GDM1 (cell line): ENCODE results near the gene LAIR2.
A peak's percentile ranks its signal among the peaks of the same experiment; 100 is the strongest.
"Not testable (repeated sequence)": the region's sequence is repeated elsewhere in the genome, so short reads cannot be mapped to it uniquely, and the experiment has no call there.

Experiments used
- DNase-seq: peaks from one replicate; lab custom pipeline; 2025; lab: John Stamatoyannopoulos, UW

LAIR2 gene

GRCh38 chr19:54493967-54494585 is 8.6 kb upstream of the LAIR2 start:
- DNase-seq = no peak

DNA sequence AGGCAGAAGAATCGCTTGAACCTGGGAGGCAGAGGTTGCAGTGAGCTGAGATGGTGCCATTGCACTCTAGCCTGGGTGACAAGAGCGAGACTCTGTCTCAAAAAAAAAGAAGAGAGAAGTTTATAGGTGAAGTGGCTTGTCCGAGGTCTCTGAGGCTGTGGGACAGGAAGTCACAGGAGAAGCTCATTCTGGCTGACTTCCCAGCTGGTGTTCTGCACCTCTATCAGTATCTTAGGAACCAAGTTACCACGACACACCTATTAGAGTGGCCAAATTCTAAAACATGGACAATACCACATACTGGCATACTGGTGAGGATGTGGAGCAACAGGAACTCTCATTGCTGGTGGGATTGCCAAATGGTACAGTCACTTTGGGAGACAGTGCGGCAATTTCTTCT is 7.3 kb upstream of the LAIR2 start:
- DNase-seq = not testable (repeated sequence)

DNA sequence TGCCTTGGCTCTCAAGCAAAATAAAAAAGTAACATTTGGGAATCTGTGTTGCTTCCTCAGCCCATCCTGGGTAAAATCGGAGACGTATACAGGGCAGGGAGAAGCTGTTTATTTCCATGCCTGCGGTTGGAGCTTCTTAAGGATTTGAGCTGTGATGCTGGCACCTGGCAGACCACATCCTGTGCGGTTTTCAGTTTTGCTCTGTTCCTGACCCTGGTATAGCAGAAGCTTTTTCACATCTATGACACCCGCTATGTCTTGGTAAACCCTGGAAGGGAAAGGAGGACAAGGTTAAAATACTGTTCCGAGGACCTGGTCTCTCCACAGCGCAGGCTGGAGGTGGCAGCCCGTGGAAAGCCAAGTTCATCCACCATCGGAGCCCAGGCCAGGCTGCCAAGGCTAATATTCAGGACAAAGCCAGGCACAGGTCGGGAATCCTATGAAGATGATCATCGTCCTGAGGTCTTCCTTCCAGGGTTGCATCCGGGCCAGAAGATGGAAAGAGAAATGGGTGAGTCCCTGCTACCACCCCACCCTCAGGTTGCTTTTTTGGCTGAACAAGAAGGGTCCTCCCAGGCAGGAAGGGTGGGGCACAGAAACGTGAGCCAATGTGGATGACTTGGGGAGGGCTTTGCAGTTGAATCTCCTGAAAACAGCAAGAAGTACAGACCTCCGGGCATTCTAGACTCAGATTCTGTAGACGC is 4.7 kb upstream of the LAIR2 start:
- DNase-seq = not testable (repeated sequence)

GRCh38 chr19:54498451-54498772 is 4.2 kb upstream of the LAIR2 start:
- DNase-seq = not testable (repeated sequence)

DNA sequence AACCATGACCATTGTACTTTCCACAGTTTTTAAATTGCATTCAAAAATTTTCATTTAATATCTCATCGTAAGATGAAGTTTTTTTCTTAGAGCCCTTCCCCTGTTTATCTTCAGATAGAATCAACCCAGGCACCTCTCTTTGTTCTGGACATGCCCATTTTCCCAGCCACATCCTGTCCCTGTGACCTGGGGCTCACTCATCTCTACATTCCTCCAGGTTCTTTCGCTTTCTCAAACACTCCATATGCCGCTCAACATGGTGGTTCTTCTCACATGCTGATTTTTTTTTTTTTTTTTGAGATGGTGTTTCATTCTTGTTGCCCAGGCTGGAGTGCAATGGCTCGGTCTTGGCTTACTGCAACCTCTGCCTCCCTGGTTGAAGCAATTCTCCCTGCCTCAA is 2.9 kb downstream of the LAIR2 start:
- DNase-seq = not testable (repeated sequence)

GRCh38 chr19:54506079-54506478 is 3.4 kb downstream of the LAIR2 start:
- no peak for DNase-seq

DNA sequence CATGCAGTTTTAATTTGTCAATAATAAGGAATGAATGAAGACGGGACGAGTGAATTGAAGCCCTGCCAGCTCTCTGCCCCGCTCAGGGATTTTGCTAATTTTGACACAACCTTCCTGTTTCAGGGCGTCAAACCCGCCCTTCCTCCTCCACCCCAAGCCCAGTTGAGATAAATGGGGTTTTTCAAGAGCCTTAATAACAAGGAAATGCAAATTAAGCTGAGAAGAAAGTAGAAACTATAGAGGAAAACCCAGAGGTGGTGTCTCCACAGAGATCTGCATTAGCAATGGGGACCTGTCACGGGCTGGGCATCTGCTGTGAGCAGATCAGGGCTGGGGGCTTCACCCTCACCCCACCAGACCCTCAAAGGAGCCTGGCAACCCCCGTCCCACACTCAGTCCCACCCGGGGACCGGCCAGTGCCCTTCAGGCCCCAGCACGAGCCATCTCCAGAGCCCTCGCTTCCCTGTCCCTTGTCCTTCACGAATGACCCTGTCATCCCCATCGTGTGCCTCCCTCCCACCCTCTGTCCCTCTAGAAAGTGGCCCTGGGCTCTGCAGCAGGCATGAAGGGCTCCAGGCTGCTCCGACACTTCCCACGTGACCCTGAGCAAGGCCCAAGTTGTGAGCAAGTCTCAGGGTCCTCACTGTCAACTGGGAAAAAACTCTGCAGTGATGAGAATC is 4.5 kb downstream of the LAIR2 start:
- not testable (repeated sequence) for DNase-seq

GRCh38 chr19:54507824-54508223 is 5.2 kb downstream of the LAIR2 start:
- DNase-seq = no peak

DNA sequence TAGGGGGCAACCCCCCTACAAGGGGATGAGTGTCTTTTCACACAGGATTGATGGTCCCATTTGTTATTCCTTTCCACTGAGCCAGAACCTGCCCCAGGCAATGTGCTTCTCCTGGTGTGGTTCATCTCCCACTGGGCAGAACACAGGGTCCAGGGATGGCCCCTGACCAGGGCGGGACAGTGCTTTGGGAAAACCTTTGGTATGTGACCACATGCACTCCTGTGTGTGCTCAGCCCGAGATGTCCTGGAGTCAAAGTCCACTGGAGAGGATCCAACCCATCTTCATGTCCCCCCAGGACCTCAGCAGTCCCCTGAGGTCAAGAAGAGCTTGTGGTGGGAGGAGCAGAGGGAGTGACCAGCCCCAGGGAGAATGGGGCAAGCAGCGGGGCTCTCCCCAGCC is 5.9 kb downstream of the LAIR2 start:
- DNase-seq = not testable (repeated sequence)

- DNase-seq = not testable (repeated sequence)
Measured at GRCh38 chr19:54509200-54509940, 6.7 kb downstream of the LAIR2 start.

DNA sequence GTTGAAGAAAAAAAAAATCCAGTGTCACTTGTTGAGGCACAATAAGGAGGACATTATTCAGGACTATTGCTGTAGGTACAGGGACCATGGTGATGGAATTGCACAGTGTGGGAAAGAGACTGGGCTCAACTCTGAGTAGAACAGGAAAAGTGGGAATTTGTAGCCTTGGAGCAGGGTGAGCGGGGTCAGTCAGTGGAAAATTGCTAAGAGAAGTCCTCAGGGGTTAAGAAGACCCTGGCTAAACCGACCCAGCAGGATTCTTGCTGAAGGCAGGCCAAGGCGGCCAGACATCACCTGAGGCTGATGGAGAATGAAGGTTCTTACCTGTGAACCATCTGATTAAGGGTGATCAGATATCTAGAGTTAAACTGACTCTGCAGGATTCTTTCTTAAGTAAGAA is 12.5 kb downstream of the LAIR2 start:
- no peak for DNase-seq

DNA sequence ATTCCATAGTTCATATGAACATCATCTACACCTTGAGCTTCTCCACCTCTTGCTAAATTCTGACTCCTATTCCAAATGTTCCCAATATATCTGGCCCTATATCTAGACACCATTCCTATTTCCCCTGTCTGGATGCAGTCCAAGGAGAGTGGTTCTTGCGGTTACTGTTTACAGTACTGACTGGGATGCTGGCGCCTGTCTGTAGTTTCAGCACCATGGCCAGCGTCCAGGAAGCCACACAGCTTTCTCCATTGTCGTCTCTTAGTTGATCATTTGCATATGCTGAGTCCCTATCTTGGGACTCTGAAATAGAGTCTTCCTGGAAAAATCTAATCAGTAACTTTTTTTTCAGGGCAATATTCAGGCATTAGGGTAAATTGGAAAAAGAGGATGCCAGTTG is 14.9 kb downstream of the LAIR2 start:
- peak; percentile 26 for DNase-seq

DNA sequence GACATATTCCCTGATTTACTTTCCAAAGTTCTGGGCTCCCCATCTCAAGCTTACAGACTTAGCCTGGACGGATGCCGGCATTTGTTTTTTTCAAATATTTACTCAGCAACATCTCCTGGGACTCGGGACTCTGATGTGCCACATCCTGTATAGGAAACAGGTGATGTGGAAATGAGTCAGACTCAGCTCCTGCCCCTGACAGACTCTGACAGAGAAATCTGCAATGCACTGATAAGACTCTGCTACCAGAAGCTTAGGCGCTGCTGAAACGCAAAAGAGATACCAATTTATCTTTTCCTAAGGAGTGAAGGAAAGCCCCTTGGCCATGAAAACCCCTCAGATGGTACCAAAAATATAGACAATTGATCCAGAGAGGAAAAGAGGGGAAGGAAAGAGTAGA is 16.2 kb downstream of the LAIR2 start:
- no peak for DNase-seq

DNA sequence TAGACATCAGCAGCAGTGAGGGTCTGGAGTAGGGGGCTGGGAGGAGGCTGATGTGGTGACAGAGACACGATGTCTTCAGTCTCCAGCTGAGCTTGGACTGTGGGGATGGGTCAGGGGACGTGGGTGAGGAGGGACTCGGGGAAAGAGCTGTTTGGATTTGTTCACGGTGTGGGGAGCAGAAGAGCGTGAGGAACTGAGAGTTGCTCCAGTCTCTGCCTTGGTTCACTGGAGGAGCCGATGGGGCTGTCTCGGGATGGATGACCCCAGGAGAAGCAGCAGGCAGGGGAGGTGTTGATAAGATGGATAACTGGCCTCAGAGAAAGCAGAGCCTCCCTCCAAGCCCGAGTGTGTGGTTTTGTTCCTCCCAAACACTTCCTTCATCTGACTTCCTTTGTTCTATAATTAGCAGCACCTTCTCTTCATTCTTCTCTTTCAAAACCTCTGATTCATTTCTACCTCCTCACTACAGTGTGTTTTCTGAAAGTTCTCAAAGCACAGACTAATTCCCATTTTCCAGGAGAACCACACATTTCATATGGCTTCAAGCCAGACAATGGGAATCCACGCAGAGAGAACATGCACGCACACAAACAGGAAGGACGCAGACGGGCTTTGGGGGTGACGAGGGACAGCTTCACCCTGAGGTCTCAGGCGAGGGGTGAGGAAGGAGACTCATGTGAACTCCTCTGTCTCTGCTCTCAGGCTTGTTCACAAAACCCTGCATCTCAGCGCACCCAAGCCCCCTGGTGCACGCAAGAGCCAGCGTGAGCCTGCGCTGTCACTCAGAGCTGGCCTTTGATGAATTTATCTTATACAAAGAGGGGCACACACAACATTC is 18.6 kb downstream of the LAIR2 start:
- DNase-seq = no peak

DNA sequence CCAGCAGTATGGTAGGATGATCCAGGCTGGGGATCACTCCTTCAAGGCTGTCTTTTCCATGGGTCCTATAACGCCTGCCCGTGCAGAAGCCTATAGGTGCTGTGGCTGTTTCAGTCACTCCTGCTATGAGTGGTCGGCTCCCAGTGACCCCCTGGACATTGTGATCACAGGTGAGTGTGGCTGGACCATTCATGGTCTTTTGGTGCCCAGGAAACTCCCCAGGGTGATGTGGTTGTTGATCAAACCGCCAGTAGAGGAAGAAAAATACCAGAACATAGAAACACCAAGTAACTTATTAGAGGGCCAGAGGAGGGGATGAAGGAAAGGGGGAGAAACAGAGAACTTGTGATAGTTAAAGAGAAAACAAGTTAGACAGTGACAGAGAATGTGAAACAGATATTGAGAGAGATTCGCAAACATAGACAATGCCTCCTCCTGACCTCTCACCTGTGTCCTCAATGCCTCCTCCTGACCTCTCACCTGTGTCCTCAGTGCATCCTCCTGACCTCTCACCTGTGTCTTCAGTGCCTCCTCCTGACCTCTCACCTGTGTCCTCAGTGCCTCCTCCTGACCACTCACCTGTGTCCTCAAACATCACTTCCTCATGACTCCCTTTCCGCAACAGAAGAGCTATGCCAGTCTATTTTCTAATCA is 19.4 kb downstream of the LAIR2 start:
- DNase-seq = no peak

GRCh38 chr19:54523403-54523802 is 20.8 kb downstream of the LAIR2 start:
- peak; percentile 10 for DNase-seq

GRCh38 chr19:54525636-54526035 is 23.0 kb downstream of the LAIR2 start:
- DNase-seq = no peak

DNA sequence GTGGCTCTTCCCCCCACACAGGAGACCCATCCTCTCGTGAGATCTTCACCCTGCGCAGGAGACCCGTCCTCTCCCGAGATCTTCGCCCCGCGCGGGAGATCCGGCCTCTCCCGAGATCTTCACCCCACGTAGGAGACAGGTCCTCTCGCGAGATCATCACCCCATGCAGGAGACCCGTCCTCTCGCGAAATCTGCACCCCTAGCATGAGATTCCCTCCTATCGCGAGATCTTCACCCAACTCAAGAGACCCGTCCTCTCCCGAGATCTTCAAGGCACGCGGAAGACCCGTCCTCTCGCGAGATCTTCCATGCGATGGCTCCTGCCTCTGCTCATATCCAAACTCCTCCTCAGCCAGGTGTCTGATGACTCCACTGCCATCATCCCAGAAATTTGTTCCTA is 24.3 kb downstream of the LAIR2 start:
- no peak for DNase-seq

DNA sequence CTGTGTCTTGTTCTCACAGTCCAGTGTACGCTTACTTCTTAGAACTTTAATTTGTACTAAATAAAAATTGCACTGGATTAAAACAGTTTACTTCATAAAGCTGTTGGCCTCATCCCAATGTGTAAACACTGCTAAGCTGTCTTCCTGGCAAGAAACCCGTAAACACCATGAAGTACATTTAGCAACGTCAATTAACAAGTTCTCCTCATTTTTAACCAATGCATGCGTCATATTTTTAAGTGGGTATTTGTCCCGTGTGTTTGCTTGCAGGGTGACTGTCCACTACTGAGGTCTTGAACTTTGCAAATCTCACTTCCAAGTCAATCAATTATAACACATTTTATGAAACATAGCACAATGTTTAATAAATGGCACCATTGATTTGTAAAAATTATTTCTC is 28.2 kb downstream of the LAIR2 start:
- no peak for DNase-seq

- no peak for DNase-seq
Measured at GRCh38 chr19:54532528-54532927, 29.9 kb downstream of the LAIR2 start.

DNA sequence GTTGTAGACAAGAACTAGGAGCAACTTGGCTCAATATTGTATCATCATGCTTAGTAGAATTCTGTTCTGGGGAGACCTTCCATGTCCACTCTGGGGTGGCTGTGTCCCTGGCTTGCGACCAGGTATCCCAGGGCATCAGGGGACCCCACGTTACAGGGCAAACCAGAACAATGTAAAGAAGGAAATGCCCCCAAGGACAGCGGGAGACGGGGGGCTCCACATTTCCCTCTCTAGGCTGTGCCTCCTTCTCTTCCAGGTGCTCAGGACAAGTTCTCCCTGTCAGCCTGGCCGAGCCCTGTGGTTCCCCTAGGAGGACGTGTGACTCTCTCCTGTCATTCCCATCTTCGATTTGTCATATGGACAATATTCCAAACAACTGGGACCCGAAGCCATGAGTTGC is 30.8 kb downstream of the LAIR2 start:
- no peak for DNase-seq
